OCI-LY1 (cell line): Measurements from ENCODE around the gene P2RY1.

Experiments
- H2AFZ ChIP-seq: fragments of 200-600 bp; sonication (generic), shearing (Covaris generic); 2 replicates; pipeline ENCODE4 v1.6.0; 2014; ENCODE audit warnings: antibody characterized with exemption, mild to moderate bottlenecking, low read length
- H3F3A ChIP-seq: fragments of 200-600 bp; sonication (generic), shearing (Covaris generic); 2 replicates; pipeline ENCODE4 v1.6.0; 2014; ENCODE audit warnings: mild to moderate bottlenecking, antibody characterized with exemption, low read length, moderate library complexity; ENCODE audit not compliant: insufficient read depth
- H3K27ac ChIP-seq: fragments of 200-600 bp; sonication (generic); 2 replicates; pipeline ENCODE4 v1.5.1; 2014; ENCODE audit warnings: low read length, mixed run types, mild to moderate bottlenecking, low read depth; ENCODE audit not compliant: poor library complexity, severe bottlenecking
- H3K27me3 ChIP-seq: fragments of 200-600 bp; sonication (generic); 2 replicates; pipeline ENCODE4 v1.6.0; 2014; ENCODE audit warnings: antibody characterized with exemption, mild to moderate bottlenecking, low read length, moderate library complexity; ENCODE audit not compliant: insufficient read depth
- H3K36me3 ChIP-seq: fragments of 200-600 bp; sonication (generic); 2 replicates; pipeline ENCODE4 v1.6.1; 2014; ENCODE audit warnings: mild to moderate bottlenecking, antibody characterized with exemption, low read length, moderate library complexity, mixed read lengths; ENCODE audit not compliant: insufficient read depth
- H3K4me1 ChIP-seq: fragments of 200-600 bp; sonication (generic); 2 replicates; pipeline ENCODE4 v1.5.1; 2014; ENCODE audit warnings: mild to moderate bottlenecking, low read length, moderate library complexity; ENCODE audit not compliant: insufficient read depth, severe bottlenecking
- H3K4me2 ChIP-seq: fragments of 200-600 bp; sonication (generic), shearing (Covaris generic); 2 replicates; pipeline ENCODE4 v1.6.1; 2014; ENCODE audit warnings: low read length
- H3K4me3 ChIP-seq: fragments of 200-600 bp; sonication (generic); 2 replicates; pipeline ENCODE4 v1.5.1; 2014; ENCODE audit warnings: low read length, low read depth, mild to moderate bottlenecking, mixed read lengths; ENCODE audit not compliant: poor library complexity, severe bottlenecking
- H3K79me2 ChIP-seq: fragments of 200-600 bp; shearing (Covaris generic); 2 replicates; pipeline ENCODE4 v1.6.1; 2016; ENCODE audit warnings: mixed run types, low read length, mixed read lengths; ENCODE audit not compliant: insufficient read depth
- H3K9ac ChIP-seq: fragments of 200-600 bp; sonication (generic), shearing (Covaris generic); 2 replicates; pipeline ENCODE4 v1.6.1; 2014; ENCODE audit warnings: mild to moderate bottlenecking, low read length, mixed read lengths
- H3K9me2 ChIP-seq: fragments of 200-600 bp; sonication (generic), shearing (Covaris generic); 2 replicates; pipeline ENCODE4 v1.6.1; 2014; ENCODE audit warnings: low read depth, mild to moderate bottlenecking, low read length, mixed read lengths
- H3K9me3 ChIP-seq: fragments of 200-600 bp; shearing (Covaris generic); 2 replicates; pipeline ENCODE4 v1.6.1; 2014; ENCODE audit warnings: low read length, mixed read lengths
- H4K20me1 ChIP-seq: fragments of 200-600 bp; sonication (generic), shearing (Covaris generic); 2 replicates; pipeline ENCODE4 v1.6.0; 2016; ENCODE audit warnings: mild to moderate bottlenecking, low read length; ENCODE audit not compliant: insufficient read depth
- CTCF ChIP-seq: fragments of 200-600 bp; sonication (generic), shearing (Covaris generic); IDR thresholded peaks from 2 replicates; pipeline ENCODE4 v1.5.1; 2017; ENCODE audit warnings: mild to moderate bottlenecking, antibody characterized with exemption, low read length, moderate library complexity, mixed read lengths
- EZH2 ChIP-seq: fragments of 200-600 bp; sonication (generic), shearing (Covaris generic); IDR thresholded peaks from 2 replicates; pipeline ENCODE4 v1.8.0; 2017; ENCODE audit warnings: borderline replicate concordance, mixed run types, mild to moderate bottlenecking, antibody characterized with exemption, low read length, moderate library complexity, mixed read lengths

Gene P2RY1

DNA sequence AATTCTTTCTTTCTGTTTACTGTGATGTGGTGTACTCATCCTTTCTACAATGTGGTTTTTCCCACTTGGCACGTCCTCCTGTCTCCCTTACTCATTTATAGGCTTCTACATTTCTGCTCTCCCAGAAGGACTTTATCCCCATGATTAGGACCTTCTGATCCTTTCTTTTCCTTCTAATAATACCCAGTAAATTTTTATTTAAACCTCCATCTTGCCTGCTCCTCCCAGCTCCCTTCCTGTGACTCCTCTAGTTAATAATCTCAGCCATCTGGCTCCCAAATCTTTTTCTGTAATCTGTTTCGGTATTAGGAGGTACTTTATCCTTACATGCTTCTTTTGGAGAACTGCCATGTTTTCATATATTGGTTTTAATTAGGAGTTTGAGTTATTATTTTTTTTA is 11.2 kb upstream of the P2RY1 start:
- H3K9me2 ChIP-seq = no peaks in the 10 kb centered on the region
- no peak overlapping the region for H3K27ac ChIP-seq
- no peaks in the 10 kb centered on the region for H4K20me1 ChIP-seq
- no peaks in the 10 kb centered on the region for H3K79me2 ChIP-seq
- no peaks in the 10 kb centered on the region for H3K4me1 ChIP-seq
- H3K36me3 ChIP-seq = no peaks in the 10 kb centered on the region
- TF ChIP-seq CTCF = no peak
- no peak for TF ChIP-seq EZH2
- H3K4me3 ChIP-seq = no peak overlapping the region
- H2AFZ ChIP-seq = no peak overlapping the region
- no peak overlapping the region for H3K4me2 ChIP-seq
- H3F3A ChIP-seq = no peaks in the 10 kb centered on the region
- H3K9me3 ChIP-seq = no peaks in the 10 kb centered on the region
- H3K27me3 ChIP-seq = no peaks in the 10 kb centered on the region
- H3K9ac ChIP-seq = no peak overlapping the region

GRCh38 chr3:152825566-152825965 is 9.4 kb upstream of the P2RY1 start:
- H3K4me1 ChIP-seq = no peaks in the 10 kb centered on the region
- no peaks in the 10 kb centered on the region for H3K36me3 ChIP-seq
- H4K20me1 ChIP-seq = no peaks in the 10 kb centered on the region
- no peaks in the 10 kb centered on the region for H3F3A ChIP-seq
- no peaks in the 10 kb centered on the region for H3K27me3 ChIP-seq
- H3K4me3 ChIP-seq = no peak overlapping the region
- no peak overlapping the region for H2AFZ ChIP-seq
- H3K9me2 ChIP-seq = no peaks in the 10 kb centered on the region
- H3K4me2 ChIP-seq = no peak overlapping the region
- H3K27ac ChIP-seq = no peak overlapping the region
- no peak overlapping the region for H3K9ac ChIP-seq
- no peak for TF ChIP-seq CTCF
- TF ChIP-seq EZH2 = no peak
- no peaks in the 10 kb centered on the region for H3K9me3 ChIP-seq
- no peaks in the 10 kb centered on the region for H3K79me2 ChIP-seq

DNA sequence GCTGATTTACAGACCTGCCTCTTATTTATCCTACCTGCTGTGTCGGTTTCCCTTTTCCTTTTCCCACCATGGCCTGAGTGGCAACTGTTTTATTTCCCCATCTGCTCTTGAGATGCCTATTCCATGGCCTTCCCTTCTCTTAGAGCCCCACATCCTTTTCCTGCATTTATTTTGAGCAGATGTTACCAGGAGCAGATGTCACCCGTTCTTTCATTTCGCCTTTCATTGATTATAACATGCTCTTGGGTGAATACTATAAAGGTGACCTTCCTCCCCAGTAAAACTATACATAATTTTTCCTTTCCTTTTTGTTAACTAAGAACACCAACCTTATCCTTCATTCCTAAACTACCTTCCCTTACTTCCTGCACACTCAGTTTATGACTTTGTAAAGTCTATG is 8.5 kb upstream of the P2RY1 start:
- no peaks in the 10 kb centered on the region for H3K79me2 ChIP-seq
- no peaks in the 10 kb centered on the region for H3K36me3 ChIP-seq
- no peak overlapping the region for H3K4me3 ChIP-seq
- TF ChIP-seq CTCF (no peak), EZH2 (no peak)
- no peaks in the 10 kb centered on the region for H3K27me3 ChIP-seq
- H3K9ac ChIP-seq = no peak overlapping the region
- no peak overlapping the region for H2AFZ ChIP-seq
- H3K9me2 ChIP-seq = no peaks in the 10 kb centered on the region
- H4K20me1 ChIP-seq = no peaks in the 10 kb centered on the region
- no peak overlapping the region for H3K4me2 ChIP-seq
- no peaks in the 10 kb centered on the region for H3F3A ChIP-seq
- H3K4me1 ChIP-seq = no peaks in the 10 kb centered on the region
- no peaks in the 10 kb centered on the region for H3K9me3 ChIP-seq
- H3K27ac ChIP-seq = no peak overlapping the region
